HepG2 (cell line): ENCODE results near the gene TOP2B. TPM values are rescaled to one million over a fixed set of nuclear protein-coding genes. Genes with fewer than 3 reads are reported as not detected.

Experiments used
- ATAC-seq: fragments of 200-7000 bp; cut with Tn5 transposase; 3 replicates; pipeline ENCODE4 v1.9.1; 2020; ENCODE audit warnings: mild to moderate bottlenecking, moderate library complexity
- BruUV-seq: library from RNA; stranded (reverse); fragments of 400-500 nt; replicated peaks from 2 replicates; lab custom pipeline; 2021; lab: Mats Ljungman, UMichigan
- CTCF ChIA-PET: fragments of 300-600 bp; formaldehyde crosslinking; extraction: SDS; loops from one replicate; lab custom pipeline; 2021; ENCODE audit warnings: low total read pairs, inconsistent platforms, low intra/inter-chr PET ratio; lab: Yijun Ruan, JAX
- POLR2A ChIA-PET: fragments of 350-600 bp; sonication (Branson Sonifier 250); formaldehyde crosslinking; loops from one replicate; lab custom pipeline; 2020; ENCODE audit warnings: antibody characterized with exemption, inconsistent platforms; lab: Yijun Ruan, JAX
- DNase-seq: peaks from one replicate; pipeline ENCODE4 v3.0.0-alpha.2; 2015; ENCODE audit warnings: low spot score
- FAIRE-seq: peaks from 3 replicates; lab custom pipeline; 2011; peaks lifted over from hg19 to GRCh38; lab: Jason Lieb, UNC
- H2AFZ ChIP-seq: one replicate; pipeline ENCODE4 v1.6.1; 2011; ENCODE audit warnings: low read length, inconsistent platforms
- H3K27ac ChIP-seq: fragments of 300-600 bp; 3 replicates; pipeline ENCODE4 v1.8.0; 2011; ENCODE audit warnings: mixed run types, mild to moderate bottlenecking, mixed read lengths, low read length, inconsistent platforms; ENCODE audit not compliant: insufficient read depth; ENCODE audit errors: extremely low read length
- H3K27me3 ChIP-seq, 2 experiments: fragments of 200-600 bp in 1 of 2; 2 replicates in 1 of 2; 3 replicates in 1 of 2; pipeline versions ENCODE4 v1.6.0 to v1.8.0; 2011; ENCODE audit warnings: low read length in 2 of 2, mild to moderate bottlenecking in 2 of 2, moderate library complexity in 2 of 2, inconsistent platforms in 1 of 2; ENCODE audit not compliant: insufficient read depth in 2 of 2, control insufficient read depth in 1 of 2
- H3K36me3 ChIP-seq, 2 experiments: fragments of 200-600 bp in 1 of 2; replicated peaks in 1 of 2; 2 replicates in 1 of 2; 3 replicates in 1 of 2; pipeline versions ENCODE4 v1.5.1 to v1.8.0; 2011; ENCODE audit warnings: low read length in 2 of 2, inconsistent platforms in 1 of 2; ENCODE audit not compliant: insufficient read depth in 2 of 2, control insufficient read depth in 1 of 2
- H3K4me1 ChIP-seq: 2 replicates; pipeline ENCODE4 v1.5.1; 2012; ENCODE audit warnings: low read length, inconsistent platforms; ENCODE audit not compliant: insufficient read depth
- H3K4me2 ChIP-seq: 2 replicates; pipeline ENCODE4 v1.6.0; 2011; ENCODE audit warnings: low read depth, low read length, inconsistent platforms
- H3K4me3 ChIP-seq, 3 experiments: fragments of 200-600 bp in 1 of 3; sonication (generic), shearing (Covaris generic) in 1 of 3; replicated peaks in 1 of 3; 2 replicates each; pipeline ENCODE4 v1.5.1; 2011 to 2016; ENCODE audit warnings: low read length in 3 of 3, inconsistent platforms in 2 of 3, low read depth in 2 of 3, mild to moderate bottlenecking in 2 of 3, control low read depth in 1 of 3, mixed read lengths in 1 of 3; ENCODE audit not compliant: insufficient read depth in 1 of 3
- H3K79me2 ChIP-seq: one replicate; pipeline ENCODE4 v1.6.1; 2011; ENCODE audit warnings: low read length, inconsistent platforms; ENCODE audit not compliant: insufficient read depth
- H3K9ac ChIP-seq: 2 replicates; pipeline ENCODE4 v1.6.0; 2011; ENCODE audit warnings: mild to moderate bottlenecking, low read depth, low read length, inconsistent platforms; ENCODE audit not compliant: insufficient read depth
- H3K9me3 ChIP-seq: 2 replicates; pipeline ENCODE4 v1.5.1; 2012; ENCODE audit warnings: mild to moderate bottlenecking, low read length
- H4K20me1 ChIP-seq: 2 replicates; pipeline ENCODE4 v1.6.0; 2011; ENCODE audit warnings: inconsistent platforms, mild to moderate bottlenecking, low read length, moderate library complexity; ENCODE audit not compliant: insufficient read depth
- GZF1 ChIP-seq: sonication (generic); formaldehyde crosslinking; IDR thresholded peaks from 2 replicates; pipeline ENCODE4 v1.5.1; 2020; ENCODE audit warnings: mild to moderate bottlenecking, missing genetic modification reagents
- ZNF550 ChIP-seq: sonication (generic); formaldehyde crosslinking; IDR thresholded peaks from 2 replicates; pipeline ENCODE4 v1.4.0; 2020; ENCODE audit warnings: mild to moderate bottlenecking, missing genetic modification reagents, borderline replicate concordance
- WGBS: methylation state at CpG from one replicate; pipeline ENCODE4 v1.1.6; 2017; ENCODE audit warnings: low lambda C conversion rate; 5-methylcytosine and 5-hydroxymethylcytosine counted together
- in situ Hi-C: cut with HindIII; loops from 2 replicates; pipeline ENCODE4 v1.10.0; 2017; ENCODE audit warnings: low pct_unique_long_range_greater_than_20kb; ENCODE audit not compliant: extremely low pct_ligation_motif_present
- intact Hi-C: fragments of 100-400 bp; cut with micrococcal nuclease; formaldehyde crosslinking; loops from one replicate; pipeline ENCODE4 v1.10.0; 2022; ENCODE audit not compliant: unreplicated experiment
- polyA plus RNA-seq, 8 experiments: library from polyadenylated mRNA; depleted of rRNA in 3 of 8; stranded (reverse) in 7 of 8; unstranded in 1 of 8; fragments of >200 nt; fragmentation: Illumina TruSeq in 4 of 8; extraction: Trizol in 4 of 8; gene quantifications; 2 replicates each; pipeline versions ENCODE4 v1.2.1 to v1.2.3, GENCODE V29; 2011 to 2016; ENCODE audit warnings: low read depth in 4 of 8, missing spikeins in 1 of 8, mixed read lengths in 1 of 8; ENCODE audit not compliant: insufficient read depth in 1 of 8
- total RNA-seq, 5 experiments: library from RNA; depleted of rRNA; stranded (reverse); fragments of >200 nt; fragmentation: Illumina TruSeq; extraction: Trizol; gene quantifications; 2 replicates each; pipeline ENCODE4 v1.2.3, GENCODE V29; 2016; ENCODE audit warnings: low read depth in 1 of 5
- TF ChIP-seq, protein P1 (sequence below): sonication (generic); formaldehyde crosslinking; IDR thresholded peaks from 2 replicates; pipeline ENCODE4 v1.5.0; 2020; ENCODE audit warnings: mild to moderate bottlenecking, missing genetic modification reagents, moderate library complexity
- TF ChIP-seq, protein P2 (sequence below): sonication (generic); formaldehyde crosslinking; IDR thresholded peaks from 2 replicates; pipeline ENCODE4 v1.4.0; 2020; ENCODE audit warnings: mild to moderate bottlenecking, low read depth, missing genetic modification reagents
- TF ChIP-seq, protein P3 (sequence below): IDR thresholded peaks from 2 replicates; pipeline ENCODE4 v1.6.1; 2016; ENCODE audit warnings: mild to moderate bottlenecking

Gene TOP2B
- total and polyA plus RNA-seq, 2 of the 13 experiments (the other 11 are each of a cell fraction or from before 2014, with no cell fraction given): 27.6 to 88.1 TPM

DNA sequence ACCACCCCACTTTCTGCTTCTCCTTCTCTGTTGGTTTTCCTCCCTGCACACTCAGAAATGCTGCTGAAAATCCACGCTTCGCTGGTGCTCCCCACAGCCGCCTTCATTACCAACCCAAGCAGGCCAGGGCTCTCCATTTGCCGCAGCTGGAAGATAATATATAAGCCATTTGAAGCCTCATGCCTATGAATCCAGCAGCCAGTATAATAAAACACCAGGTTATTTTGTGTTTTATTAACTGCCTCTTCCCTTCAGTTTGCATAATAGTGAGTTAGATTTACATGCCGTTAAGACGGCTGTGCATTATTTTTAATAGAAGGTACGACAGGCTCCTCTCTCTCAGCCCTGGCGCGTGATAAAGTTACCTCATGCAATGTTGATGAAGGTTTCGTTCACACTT is 86.6 kb downstream of the TOP2B start:
- Histone ChIP-seq H3K36me3 (no peaks in the 10 kb centered on the region), H3K4me3 (no peak overlapping the region), H3K9me3 (no peaks in the 10 kb centered on the region), H3K4me2 (no peak overlapping the region), H3K4me1 (peaks cover 18% of the 10 kb centered on the region), H4K20me1 (no peaks in the 10 kb centered on the region), H3K9ac (no peak overlapping the region), H2AFZ (no peak overlapping the region), H3K27ac (no peak overlapping the region), H3K79me2 (no peaks in the 10 kb centered on the region), H3K27me3 (no peaks in the 10 kb centered on the region; a peak in 1 of 5 replicates)
- in situ Hi-C loops (no loop called here), intact Hi-C loops (no loop called here)
- ATAC-seq (no peak), DNase-seq (no peak), FAIRE-seq (no peak)
- 79% methylated on average over 10 of the region's 10 CpGs for WGBS
- BruUV-seq: no TSS peak
- POLR2A ChIA-PET: no interaction called here
- CTCF ChIA-PET: no interaction called here
- TF ChIP-seq, protein P1, sequence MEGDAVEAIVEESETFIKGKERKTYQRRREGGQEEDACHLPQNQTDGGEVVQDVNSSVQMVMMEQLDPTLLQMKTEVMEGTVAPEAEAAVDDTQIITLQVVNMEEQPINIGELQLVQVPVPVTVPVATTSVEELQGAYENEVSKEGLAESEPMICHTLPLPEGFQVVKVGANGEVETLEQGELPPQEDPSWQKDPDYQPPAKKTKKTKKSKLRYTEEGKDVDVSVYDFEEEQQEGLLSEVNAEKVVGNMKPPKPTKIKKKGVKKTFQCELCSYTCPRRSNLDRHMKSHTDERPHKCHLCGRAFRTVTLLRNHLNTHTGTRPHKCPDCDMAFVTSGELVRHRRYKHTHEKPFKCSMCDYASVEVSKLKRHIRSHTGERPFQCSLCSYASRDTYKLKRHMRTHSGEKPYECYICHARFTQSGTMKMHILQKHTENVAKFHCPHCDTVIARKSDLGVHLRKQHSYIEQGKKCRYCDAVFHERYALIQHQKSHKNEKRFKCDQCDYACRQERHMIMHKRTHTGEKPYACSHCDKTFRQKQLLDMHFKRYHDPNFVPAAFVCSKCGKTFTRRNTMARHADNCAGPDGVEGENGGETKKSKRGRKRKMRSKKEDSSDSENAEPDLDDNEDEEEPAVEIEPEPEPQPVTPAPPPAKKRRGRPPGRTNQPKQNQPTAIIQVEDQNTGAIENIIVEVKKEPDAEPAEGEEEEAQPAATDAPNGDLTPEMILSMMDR (CRISPR knock-in tag): no peak
- no peak for TF ChIP-seq GZF1
- TF ChIP-seq, protein P2, sequence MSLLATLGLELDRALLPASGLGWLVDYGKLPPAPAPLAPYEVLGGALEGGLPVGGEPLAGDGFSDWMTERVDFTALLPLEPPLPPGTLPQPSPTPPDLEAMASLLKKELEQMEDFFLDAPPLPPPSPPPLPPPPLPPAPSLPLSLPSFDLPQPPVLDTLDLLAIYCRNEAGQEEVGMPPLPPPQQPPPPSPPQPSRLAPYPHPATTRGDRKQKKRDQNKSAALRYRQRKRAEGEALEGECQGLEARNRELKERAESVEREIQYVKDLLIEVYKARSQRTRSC (CRISPR knock-in tag): no peak
- TF ChIP-seq ZNF550 (CRISPR knock-in tag): no peak
- TF ChIP-seq, protein P3, sequence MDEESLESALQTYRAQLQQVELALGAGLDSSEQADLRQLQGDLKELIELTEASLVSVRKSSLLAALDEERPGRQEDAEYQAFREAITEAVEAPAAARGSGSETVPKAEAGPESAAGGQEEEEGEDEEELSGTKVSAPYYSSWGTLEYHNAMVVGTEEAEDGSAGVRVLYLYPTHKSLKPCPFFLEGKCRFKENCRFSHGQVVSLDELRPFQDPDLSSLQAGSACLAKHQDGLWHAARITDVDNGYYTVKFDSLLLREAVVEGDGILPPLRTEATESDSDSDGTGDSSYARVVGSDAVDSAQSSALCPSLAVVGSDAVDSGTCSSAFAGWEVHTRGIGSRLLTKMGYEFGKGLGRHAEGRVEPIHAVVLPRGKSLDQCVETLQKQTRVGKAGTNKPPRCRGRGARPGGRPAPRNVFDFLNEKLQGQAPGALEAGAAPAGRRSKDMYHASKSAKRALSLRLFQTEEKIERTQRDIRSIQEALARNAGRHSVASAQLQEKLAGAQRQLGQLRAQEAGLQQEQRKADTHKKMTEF (CRISPR knock-in tag): no peak
